Measurements from ENCODE around the gene PPAT.

DNA sequence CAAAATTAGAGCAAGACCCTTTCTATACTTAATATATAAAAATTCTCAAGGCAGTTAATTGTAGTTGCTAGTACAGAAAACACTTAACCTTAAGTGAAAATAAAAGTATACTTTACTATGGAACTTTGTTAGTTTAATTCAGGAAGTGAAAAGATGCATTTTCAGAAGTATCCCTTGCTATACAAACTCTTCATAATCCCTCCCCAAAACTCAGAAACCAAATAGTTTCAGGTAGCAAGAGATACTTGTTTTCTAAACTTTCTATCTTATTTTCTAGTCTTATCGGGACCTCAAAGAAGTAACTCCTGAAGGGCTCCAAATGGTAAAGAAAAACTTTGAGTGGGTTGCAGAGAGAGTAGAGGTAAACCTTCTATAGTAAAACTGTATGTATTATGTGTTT is 14.9 kb upstream of the PPAT start:
- TF ChIP-seq EZH2phosphoT487 (IDR thresholded peaks at IDR 0.05; ENCODE audit: unreplicated experiment) (no peak), JUNB (IDR thresholded peaks at IDR 0.05; ENCODE audit: unreplicated experiment) (no peak), POLR2AphosphoS5 (IDR thresholded peaks at IDR 0.05; ENCODE audit: low read depth) (no peak), EZH2 (IDR thresholded peaks at IDR 0.05; ENCODE audit: low read depth, unreplicated experiment) (no peak), ZNF114 (CRISPR knock-in tag; IDR thresholded peaks at IDR 0.05) (no peak), ZNF331 (CRISPR knock-in tag; IDR thresholded peaks at IDR 0.05; ENCODE audit: low read depth) (no peak), NANOG (IDR thresholded peaks at IDR 0.05; ENCODE audit: borderline replicate concordance) (no peak), CREB1 (CRISPR knock-in tag; IDR thresholded peaks at IDR 0.05; ENCODE audit: low read depth) (no peak)
- TF ChIP-seq, protein P1, sequence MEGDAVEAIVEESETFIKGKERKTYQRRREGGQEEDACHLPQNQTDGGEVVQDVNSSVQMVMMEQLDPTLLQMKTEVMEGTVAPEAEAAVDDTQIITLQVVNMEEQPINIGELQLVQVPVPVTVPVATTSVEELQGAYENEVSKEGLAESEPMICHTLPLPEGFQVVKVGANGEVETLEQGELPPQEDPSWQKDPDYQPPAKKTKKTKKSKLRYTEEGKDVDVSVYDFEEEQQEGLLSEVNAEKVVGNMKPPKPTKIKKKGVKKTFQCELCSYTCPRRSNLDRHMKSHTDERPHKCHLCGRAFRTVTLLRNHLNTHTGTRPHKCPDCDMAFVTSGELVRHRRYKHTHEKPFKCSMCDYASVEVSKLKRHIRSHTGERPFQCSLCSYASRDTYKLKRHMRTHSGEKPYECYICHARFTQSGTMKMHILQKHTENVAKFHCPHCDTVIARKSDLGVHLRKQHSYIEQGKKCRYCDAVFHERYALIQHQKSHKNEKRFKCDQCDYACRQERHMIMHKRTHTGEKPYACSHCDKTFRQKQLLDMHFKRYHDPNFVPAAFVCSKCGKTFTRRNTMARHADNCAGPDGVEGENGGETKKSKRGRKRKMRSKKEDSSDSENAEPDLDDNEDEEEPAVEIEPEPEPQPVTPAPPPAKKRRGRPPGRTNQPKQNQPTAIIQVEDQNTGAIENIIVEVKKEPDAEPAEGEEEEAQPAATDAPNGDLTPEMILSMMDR (conservative IDR thresholded peaks at IDR 0.05; ENCODE audit: low read depth in 2 of 2), result no peak
- TF ChIP-seq, protein P2, sequence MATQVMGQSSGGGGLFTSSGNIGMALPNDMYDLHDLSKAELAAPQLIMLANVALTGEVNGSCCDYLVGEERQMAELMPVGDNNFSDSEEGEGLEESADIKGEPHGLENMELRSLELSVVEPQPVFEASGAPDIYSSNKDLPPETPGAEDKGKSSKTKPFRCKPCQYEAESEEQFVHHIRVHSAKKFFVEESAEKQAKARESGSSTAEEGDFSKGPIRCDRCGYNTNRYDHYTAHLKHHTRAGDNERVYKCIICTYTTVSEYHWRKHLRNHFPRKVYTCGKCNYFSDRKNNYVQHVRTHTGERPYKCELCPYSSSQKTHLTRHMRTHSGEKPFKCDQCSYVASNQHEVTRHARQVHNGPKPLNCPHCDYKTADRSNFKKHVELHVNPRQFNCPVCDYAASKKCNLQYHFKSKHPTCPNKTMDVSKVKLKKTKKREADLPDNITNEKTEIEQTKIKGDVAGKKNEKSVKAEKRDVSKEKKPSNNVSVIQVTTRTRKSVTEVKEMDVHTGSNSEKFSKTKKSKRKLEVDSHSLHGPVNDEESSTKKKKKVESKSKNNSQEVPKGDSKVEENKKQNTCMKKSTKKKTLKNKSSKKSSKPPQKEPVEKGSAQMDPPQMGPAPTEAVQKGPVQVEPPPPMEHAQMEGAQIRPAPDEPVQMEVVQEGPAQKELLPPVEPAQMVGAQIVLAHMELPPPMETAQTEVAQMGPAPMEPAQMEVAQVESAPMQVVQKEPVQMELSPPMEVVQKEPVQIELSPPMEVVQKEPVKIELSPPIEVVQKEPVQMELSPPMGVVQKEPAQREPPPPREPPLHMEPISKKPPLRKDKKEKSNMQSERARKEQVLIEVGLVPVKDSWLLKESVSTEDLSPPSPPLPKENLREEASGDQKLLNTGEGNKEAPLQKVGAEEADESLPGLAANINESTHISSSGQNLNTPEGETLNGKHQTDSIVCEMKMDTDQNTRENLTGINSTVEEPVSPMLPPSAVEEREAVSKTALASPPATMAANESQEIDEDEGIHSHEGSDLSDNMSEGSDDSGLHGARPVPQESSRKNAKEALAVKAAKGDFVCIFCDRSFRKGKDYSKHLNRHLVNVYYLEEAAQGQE (IDR thresholded peaks at IDR 0.05; ENCODE audit: unreplicated experiment), result no peak
- TF ChIP-seq, protein P3, sequence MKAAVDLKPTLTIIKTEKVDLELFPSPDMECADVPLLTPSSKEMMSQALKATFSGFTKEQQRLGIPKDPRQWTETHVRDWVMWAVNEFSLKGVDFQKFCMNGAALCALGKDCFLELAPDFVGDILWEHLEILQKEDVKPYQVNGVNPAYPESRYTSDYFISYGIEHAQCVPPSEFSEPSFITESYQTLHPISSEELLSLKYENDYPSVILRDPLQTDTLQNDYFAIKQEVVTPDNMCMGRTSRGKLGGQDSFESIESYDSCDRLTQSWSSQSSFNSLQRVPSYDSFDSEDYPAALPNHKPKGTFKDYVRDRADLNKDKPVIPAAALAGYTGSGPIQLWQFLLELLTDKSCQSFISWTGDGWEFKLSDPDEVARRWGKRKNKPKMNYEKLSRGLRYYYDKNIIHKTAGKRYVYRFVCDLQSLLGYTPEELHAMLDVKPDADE (IDR thresholded peaks at IDR 0.05), result no peak
- TF ChIP-seq, protein P4, sequence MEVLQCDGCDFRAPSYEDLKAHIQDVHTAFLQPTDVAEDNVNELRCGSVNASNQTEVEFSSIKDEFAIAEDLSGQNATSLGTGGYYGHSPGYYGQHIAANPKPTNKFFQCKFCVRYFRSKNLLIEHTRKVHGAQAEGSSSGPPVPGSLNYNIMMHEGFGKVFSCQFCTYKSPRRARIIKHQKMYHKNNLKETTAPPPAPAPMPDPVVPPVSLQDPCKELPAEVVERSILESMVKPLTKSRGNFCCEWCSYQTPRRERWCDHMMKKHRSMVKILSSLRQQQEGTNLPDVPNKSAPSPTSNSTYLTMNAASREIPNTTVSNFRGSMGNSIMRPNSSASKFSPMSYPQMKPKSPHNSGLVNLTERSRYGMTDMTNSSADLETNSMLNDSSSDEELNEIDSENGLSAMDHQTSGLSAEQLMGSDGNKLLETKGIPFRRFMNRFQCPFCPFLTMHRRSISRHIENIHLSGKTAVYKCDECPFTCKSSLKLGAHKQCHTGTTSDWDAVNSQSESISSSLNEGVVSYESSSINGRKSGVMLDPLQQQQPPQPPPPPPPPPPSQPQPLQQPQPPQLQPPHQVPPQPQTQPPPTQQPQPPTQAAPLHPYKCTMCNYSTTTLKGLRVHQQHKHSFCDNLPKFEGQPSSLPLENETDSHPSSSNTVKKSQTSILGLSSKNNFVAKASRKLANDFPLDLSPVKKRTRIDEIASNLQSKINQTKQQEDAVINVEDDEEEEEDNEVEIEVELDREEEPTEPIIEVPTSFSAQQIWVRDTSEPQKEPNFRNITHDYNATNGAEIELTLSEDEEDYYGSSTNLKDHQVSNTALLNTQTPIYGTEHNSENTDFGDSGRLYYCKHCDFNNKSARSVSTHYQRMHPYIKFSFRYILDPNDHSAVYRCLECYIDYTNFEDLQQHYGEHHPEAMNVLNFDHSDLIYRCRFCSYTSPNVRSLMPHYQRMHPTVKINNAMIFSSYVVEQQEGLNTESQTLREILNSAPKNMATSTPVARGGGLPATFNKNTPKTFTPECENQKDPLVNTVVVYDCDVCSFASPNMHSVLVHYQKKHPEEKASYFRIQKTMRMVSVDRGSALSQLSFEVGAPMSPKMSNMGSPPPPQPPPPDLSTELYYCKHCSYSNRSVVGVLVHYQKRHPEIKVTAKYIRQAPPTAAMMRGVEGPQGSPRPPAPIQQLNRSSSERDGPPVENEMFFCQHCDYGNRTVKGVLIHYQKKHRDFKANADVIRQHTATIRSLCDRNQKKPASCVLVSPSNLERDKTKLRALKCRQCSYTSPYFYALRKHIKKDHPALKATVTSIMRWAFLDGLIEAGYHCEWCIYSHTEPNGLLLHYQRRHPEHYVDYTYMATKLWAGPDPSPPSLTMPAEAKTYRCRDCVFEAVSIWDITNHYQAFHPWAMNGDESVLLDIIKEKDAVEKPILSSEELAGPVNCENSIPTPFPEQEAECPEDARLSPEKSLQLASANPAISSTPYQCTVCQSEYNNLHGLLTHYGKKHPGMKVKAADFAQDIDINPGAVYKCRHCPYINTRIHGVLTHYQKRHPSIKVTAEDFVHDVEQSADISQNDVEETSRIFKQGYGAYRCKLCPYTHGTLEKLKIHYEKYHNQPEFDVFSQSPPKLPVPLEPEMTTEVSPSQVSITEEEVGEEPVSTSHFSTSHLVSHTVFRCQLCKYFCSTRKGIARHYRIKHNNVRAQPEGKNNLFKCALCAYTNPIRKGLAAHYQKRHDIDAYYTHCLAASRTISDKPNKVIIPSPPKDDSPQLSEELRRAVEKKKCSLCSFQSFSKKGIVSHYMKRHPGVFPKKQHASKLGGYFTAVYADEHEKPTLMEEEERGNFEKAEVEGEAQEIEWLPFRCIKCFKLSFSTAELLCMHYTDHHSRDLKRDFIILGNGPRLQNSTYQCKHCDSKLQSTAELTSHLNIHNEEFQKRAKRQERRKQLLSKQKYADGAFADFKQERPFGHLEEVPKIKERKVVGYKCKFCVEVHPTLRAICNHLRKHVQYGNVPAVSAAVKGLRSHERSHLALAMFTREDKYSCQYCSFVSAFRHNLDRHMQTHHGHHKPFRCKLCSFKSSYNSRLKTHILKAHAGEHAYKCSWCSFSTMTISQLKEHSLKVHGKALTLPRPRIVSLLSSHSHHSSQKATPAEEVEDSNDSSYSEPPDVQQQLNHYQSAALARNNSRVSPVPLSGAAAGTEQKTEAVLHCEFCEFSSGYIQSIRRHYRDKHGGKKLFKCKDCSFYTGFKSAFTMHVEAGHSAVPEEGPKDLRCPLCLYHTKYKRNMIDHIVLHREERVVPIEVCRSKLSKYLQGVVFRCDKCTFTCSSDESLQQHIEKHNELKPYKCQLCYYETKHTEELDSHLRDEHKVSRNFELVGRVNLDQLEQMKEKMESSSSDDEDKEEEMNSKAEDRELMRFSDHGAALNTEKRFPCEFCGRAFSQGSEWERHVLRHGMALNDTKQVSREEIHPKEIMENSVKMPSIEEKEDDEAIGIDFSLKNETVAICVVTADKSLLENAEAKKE (CRISPR knock-in tag; IDR thresholded peaks at IDR 0.05), result no peak

Measured in GM23338 (cell line).